Upper lobe of left lung (tissue), 4 donors: ENCODE data around the gene DLG4.

Source experiments
- POLR2AphosphoS5 ChIP-seq, 2 donors: sonication (generic); formaldehyde crosslinking; IDR thresholded peaks; one replicate each; pipeline ENCODE4 v1.5.1; 2017; ENCODE audit warnings: antibody characterized with exemption in 2 of 2
- TF ChIP-seq, protein P1 (sequence below), 6 experiments: fragments of 450-650 bp in 4 of 6; fragments of 200-600 bp in 2 of 6; sonication (generic) in 2 of 6; IDR thresholded peaks; one replicate each; pipeline ENCODE4 v1.5.1; 2016 to 2019; ENCODE audit warnings: antibody characterized with exemption in 6 of 6

DNA sequence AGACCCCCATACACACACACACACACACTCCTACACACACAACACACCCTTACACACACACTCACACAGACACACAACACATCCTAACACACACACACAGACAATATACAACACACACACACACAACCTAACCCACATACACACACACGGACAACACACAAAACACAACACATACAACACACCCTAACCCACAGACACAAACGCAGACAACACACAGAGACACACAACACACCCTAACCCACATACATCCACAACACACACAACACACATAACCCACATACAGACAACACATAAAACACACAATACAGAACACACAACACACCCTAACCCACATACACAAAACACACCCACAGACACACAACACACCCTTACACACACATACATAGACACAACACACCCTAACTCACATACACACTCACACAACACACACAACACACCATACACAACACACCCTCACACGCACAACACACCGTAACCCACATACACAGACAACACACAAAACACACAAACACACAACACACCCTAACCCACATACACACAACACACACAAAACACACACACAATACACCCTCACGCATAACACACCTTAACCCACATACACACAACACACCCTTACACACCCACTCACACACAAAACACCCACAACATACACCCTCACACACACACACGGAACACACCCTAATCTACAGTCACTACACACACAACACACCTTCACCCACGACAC, 44.9 kb downstream of the DLG4 start:
- TF ChIP-seq, protein P1, sequence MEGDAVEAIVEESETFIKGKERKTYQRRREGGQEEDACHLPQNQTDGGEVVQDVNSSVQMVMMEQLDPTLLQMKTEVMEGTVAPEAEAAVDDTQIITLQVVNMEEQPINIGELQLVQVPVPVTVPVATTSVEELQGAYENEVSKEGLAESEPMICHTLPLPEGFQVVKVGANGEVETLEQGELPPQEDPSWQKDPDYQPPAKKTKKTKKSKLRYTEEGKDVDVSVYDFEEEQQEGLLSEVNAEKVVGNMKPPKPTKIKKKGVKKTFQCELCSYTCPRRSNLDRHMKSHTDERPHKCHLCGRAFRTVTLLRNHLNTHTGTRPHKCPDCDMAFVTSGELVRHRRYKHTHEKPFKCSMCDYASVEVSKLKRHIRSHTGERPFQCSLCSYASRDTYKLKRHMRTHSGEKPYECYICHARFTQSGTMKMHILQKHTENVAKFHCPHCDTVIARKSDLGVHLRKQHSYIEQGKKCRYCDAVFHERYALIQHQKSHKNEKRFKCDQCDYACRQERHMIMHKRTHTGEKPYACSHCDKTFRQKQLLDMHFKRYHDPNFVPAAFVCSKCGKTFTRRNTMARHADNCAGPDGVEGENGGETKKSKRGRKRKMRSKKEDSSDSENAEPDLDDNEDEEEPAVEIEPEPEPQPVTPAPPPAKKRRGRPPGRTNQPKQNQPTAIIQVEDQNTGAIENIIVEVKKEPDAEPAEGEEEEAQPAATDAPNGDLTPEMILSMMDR (IDR thresholded peaks at IDR 0.05), result peak in 1 of 6 experiments; percentile 3
- TF ChIP-seq POLR2AphosphoS5 (IDR thresholded peaks at IDR 0.05), result no peak
